ENCODE data around the gene PGRMC2.

Gene PGRMC2

DNA sequence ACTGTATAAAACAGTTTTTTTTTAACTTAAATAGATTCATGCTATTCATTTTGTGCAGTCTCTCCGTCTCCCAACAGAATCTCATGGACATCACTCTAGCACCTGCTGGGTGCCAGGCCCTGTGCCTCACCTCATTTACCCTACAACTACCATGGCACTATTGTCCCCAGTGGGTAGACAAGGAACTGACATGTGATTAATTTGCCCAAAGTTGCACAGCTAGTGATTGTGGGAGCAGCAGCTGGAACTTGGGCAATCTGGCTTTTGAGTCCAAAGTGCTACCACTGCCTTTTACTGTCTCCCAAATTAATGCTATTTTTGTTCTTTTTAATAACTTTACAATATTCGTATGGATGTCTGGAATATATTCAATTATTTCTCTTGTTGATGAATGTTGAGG, 11.2 kb upstream of the PGRMC2 start:
- no peaks in the 10 kb centered on the region for H3K27me3 ChIP-seq (ENCODE audit: control insufficient read depth, insufficient read depth, low read length)
- H3K27ac ChIP-seq (ENCODE audit: low read depth, low read length), result no peak overlapping the region
- H3K4me1 ChIP-seq (ENCODE audit: control insufficient read depth, insufficient read depth, low read length), result no peaks in the 10 kb centered on the region
- no peaks in the 10 kb centered on the region for H3K36me3 ChIP-seq (ENCODE audit: control insufficient read depth, insufficient read depth, low read length)
- no peak overlapping the region for H3K9ac ChIP-seq (ENCODE audit: low read length)
- no peak overlapping the region for H3K4me3 ChIP-seq (ENCODE audit: low read depth, low read length)
- no peaks in the 10 kb centered on the region for H3K9me3 ChIP-seq (ENCODE audit: control insufficient read depth, insufficient read depth, low read depth, low read length)

DNA sequence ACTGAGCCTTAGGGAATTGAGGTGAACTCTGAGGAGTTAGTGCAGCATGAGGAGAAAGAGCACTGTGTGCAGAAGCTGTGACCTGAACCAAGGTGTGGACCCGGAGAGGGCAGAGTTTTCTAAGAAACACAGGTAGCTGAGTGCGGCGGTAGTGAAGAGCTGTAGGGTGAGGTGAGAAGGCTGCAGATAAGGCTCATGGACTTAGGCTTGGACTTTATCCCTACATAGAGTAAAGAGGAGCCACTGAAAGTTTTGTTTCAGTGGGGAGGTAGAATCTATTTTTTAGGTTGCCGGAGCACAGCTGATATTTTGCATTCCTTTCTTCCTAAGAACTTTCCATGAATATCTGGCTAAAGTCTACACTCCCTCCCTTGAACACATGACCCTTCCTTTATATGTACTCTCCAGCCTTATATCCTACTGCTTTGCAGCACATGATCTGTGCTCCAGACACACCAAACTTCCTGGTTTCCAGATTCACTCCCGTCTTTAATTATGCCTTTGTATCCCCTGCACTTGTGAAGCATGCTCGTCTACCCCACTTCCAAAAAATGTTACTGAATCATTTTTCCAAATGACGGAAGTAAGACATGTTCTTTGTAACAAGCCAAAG, 10.6 kb upstream of the PGRMC2 start:
- H3K36me3 ChIP-seq (ENCODE audit: control insufficient read depth, insufficient read depth, low read length), result no peaks in the 10 kb centered on the region
- no peaks in the 10 kb centered on the region for H3K4me1 ChIP-seq (ENCODE audit: control insufficient read depth, insufficient read depth, low read length)
- H3K9ac ChIP-seq (ENCODE audit: low read length), result no peak overlapping the region
- H3K4me3 ChIP-seq (ENCODE audit: low read depth, low read length), result no peak overlapping the region
- H3K27me3 ChIP-seq (ENCODE audit: control insufficient read depth, insufficient read depth, low read length), result no peaks in the 10 kb centered on the region
- H3K9me3 ChIP-seq (ENCODE audit: control insufficient read depth, insufficient read depth, low read depth, low read length), result no peaks in the 10 kb centered on the region
- H3K27ac ChIP-seq (ENCODE audit: low read depth, low read length), result no peak overlapping the region

DNA sequence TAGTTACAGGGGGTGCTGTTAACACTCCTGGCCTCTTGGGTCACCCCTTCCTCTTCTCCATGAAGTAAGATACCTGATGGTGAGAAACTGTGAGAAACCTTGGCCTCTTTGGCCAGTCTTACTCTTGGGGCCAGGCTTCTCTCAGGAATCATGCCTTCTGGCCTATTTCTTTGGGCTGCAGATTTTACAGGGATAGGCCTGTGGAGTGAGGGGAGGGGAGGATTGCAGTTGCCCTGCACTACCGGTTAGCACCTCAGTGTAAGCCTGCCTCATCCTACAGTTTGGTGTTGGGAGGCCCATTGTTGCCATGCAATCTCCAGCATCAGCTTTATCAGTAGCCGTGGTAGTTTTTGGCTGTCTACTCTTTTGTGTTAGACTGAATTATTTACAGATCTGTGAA, 7.6 kb upstream of the PGRMC2 start:
- no peak overlapping the region for H3K4me3 ChIP-seq (ENCODE audit: low read depth, low read length)
- H3K4me1 ChIP-seq (ENCODE audit: control insufficient read depth, insufficient read depth, low read length), result 0 out of 2 replicates have a peak, but pooled peaks cover 4% of the 10 kb centered on the region
- no peak overlapping the region for H3K9ac ChIP-seq (ENCODE audit: low read length)
- no peaks in the 10 kb centered on the region for H3K27me3 ChIP-seq (ENCODE audit: control insufficient read depth, insufficient read depth, low read length)
- no peaks in the 10 kb centered on the region for H3K9me3 ChIP-seq (ENCODE audit: control insufficient read depth, insufficient read depth, low read depth, low read length)
- no peak overlapping the region for H3K27ac ChIP-seq (ENCODE audit: low read depth, low read length)
- no peaks in the 10 kb centered on the region for H3K36me3 ChIP-seq (ENCODE audit: control insufficient read depth, insufficient read depth, low read length)

DNA sequence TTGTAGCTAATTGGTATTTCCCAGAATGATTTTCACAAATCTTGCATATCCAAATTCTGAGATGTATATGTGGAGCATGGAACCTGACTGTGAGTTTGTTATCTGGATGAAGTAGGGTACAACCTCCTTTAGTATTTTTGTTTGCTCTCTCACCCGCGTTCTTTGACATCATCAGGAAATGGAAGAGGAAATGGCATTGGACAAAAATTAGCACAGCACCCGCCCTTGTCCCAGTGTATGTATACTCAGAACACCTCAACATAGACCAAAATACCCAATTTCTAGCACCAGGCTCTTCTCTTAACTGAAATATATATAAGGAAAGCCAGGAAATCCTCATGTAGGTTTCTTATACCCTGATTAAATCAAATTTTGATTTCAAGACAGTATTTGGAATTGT, 6.9 kb upstream of the PGRMC2 start:
- no peak overlapping the region for H3K4me3 ChIP-seq (ENCODE audit: low read depth, low read length)
- no peak overlapping the region for H3K9ac ChIP-seq (ENCODE audit: low read length)
- H3K27ac ChIP-seq (ENCODE audit: low read depth, low read length), result no peak overlapping the region
- no peaks in the 10 kb centered on the region for H3K9me3 ChIP-seq (ENCODE audit: control insufficient read depth, insufficient read depth, low read depth, low read length)
- H3K4me1 ChIP-seq (ENCODE audit: control insufficient read depth, insufficient read depth, low read length), result 0 out of 2 replicates have a peak, but pooled peaks cover 4% of the 10 kb centered on the region
- no peaks in the 10 kb centered on the region for H3K36me3 ChIP-seq (ENCODE audit: control insufficient read depth, insufficient read depth, low read length)
- H3K27me3 ChIP-seq (ENCODE audit: control insufficient read depth, insufficient read depth, low read length), result no peaks in the 10 kb centered on the region

DNA sequence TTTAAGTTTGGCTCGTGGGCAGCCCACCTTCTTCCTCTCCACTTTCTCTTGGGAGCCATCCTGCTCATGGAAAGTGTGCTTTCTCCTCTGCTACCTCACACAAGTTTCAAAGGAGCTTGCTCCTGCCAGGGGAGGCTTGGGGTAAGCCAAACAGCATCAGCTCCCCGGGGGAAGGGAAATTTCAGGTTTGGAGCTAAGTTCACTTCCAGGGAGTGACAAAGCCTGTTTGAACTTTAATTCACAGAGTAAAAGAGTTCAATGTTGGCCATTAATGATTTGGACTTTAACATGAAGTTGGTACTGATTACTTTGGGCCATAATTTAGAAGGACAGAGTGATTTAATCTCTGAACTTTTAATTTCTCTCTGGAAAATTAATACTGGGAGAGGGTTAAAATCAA, 4.7 kb upstream of the PGRMC2 start:
- Histone ChIP-seq H3K27me3 (ENCODE audit: control insufficient read depth, insufficient read depth, low read length) (no peaks in the 10 kb centered on the region), H3K27ac (ENCODE audit: low read depth, low read length) (no peak overlapping the region), H3K9me3 (ENCODE audit: control insufficient read depth, insufficient read depth, low read depth, low read length) (no peaks in the 10 kb centered on the region)

DNA sequence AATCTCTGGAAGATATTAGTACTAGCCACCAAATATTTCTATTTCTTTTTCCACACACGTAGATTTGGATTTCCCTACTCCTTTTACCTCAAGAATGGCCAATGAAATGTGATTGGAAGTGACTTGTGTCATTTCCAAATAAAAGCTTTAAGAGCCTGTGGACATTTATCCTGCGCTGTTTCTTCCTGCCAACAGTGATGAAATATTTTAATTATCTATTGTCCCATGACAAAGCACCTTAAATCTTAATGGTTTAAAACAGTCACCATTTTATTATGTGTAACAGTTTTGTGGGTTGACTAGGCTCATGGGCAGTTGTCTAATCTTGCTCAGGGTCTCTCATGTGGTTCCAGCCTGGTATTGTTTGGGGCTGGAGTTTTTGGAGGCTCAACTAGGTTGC, 3.5 kb upstream of the PGRMC2 start:
- H3K27ac ChIP-seq (ENCODE audit: low read depth, low read length), result no peak overlapping the region
- no peak overlapping the region for H3K9ac ChIP-seq (ENCODE audit: low read length)
- no peak overlapping the region for H3K4me3 ChIP-seq (ENCODE audit: low read depth, low read length)
- H3K9me3 ChIP-seq (ENCODE audit: control insufficient read depth, insufficient read depth, low read depth, low read length), result no peaks in the 10 kb centered on the region
- H3K4me1 ChIP-seq (ENCODE audit: control insufficient read depth, insufficient read depth, low read length), result 0 out of 2 replicates have a peak, but pooled peaks cover 4% of the 10 kb centered on the region
- H3K27me3 ChIP-seq (ENCODE audit: control insufficient read depth, insufficient read depth, low read length), result no peaks in the 10 kb centered on the region
- no peaks in the 10 kb centered on the region for H3K36me3 ChIP-seq (ENCODE audit: control insufficient read depth, insufficient read depth, low read length)

More for the DNA sequence above, 4.7 kb upstream of the PGRMC2 start:
- H3K36me3 ChIP-seq (ENCODE audit: control insufficient read depth, insufficient read depth, low read length), result no peaks in the 10 kb centered on the region
- H3K4me3 ChIP-seq (ENCODE audit: low read depth, low read length), result no peak overlapping the region
- H3K4me1 ChIP-seq (ENCODE audit: control insufficient read depth, insufficient read depth, low read length), result 0 out of 2 replicates have a peak, but pooled peaks cover 4% of the 10 kb centered on the region
- H3K9ac ChIP-seq (ENCODE audit: low read length), result no peak overlapping the region

DNA sequence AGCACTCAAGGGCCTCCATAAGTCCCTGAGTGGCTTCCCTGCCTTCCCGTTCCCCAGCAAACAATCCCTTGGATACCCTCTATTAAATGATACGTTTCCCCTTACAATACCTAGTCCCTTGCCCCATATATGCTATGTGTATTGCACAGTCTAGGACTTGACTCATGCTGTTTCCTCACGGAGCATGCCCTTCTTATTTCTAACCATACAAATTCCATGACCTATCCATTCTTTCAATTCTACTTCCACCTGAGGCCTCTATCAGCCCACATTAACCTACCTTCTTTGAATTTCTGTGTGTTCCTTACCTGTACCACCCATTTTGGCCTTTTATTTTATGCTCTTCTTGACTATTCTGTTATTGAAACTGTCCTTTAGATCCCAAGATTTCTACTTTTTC, 2.9 kb upstream of the PGRMC2 start:
- H3K36me3 ChIP-seq (ENCODE audit: control insufficient read depth, insufficient read depth, low read length), result no peaks in the 10 kb centered on the region; the same call in 1 of the 2 replicates
- H3K9ac ChIP-seq (ENCODE audit: low read length), result no peak overlapping the region
- H3K27ac ChIP-seq (ENCODE audit: low read depth, low read length), result no peak overlapping the region
- H3K9me3 ChIP-seq (ENCODE audit: control insufficient read depth, insufficient read depth, low read depth, low read length), result no peaks in the 10 kb centered on the region
- H3K4me1 ChIP-seq (ENCODE audit: control insufficient read depth, insufficient read depth, low read length), result 0 out of 2 replicates have a peak, but pooled peaks cover 4% of the 10 kb centered on the region
- no peak overlapping the region for H3K4me3 ChIP-seq (ENCODE audit: low read depth, low read length)
- H3K27me3 ChIP-seq (ENCODE audit: control insufficient read depth, insufficient read depth, low read length), result no peaks in the 10 kb centered on the region

DNA sequence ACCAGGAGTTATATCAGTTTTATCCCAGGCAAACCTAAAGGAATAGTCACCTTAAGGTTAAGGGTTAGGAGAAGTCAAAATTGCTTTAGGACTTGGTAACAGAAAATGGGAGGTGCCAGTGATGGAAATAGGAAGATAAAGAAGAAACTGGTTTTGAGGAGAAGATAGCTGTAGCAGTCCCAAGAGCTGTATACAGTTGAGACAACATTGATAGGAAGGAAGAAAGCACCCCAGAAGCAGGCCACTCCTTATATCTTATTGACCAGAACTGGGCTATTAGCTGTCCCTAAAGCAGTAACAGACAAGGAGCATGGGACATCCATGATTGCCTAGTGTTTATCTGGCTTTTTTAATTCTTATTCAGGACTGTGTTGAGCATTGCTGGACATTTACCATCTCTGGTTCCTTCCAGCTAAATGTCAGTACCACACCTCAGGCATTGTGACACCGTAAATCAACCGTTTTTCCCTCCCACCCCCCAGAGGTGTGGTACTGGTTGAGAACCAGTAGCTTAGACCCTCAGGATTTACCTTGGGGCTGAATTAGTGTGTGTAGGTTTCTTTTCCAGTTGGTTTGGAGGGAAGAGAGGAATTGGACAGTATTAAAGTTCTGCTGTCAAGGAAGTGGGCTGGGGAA, 2.0 kb upstream of the PGRMC2 start:
- Histone ChIP-seq H3K27ac (ENCODE audit: low read depth, low read length) (no peak overlapping the region), H3K9me3 (ENCODE audit: control insufficient read depth, insufficient read depth, low read depth, low read length) (no peaks in the 10 kb centered on the region; the same call in 1 of the 2 replicates), H3K4me3 (ENCODE audit: low read depth, low read length) (no peak overlapping the region), H3K27me3 (ENCODE audit: control insufficient read depth, insufficient read depth, low read length) (no peaks in the 10 kb centered on the region), H3K4me1 (ENCODE audit: control insufficient read depth, insufficient read depth, low read length) (0 out of 2 replicates have a peak, but pooled peaks cover 4% of the 10 kb centered on the region), H3K36me3 (ENCODE audit: control insufficient read depth, insufficient read depth, low read length) (no peaks in the 10 kb centered on the region; the same call in 1 of the 2 replicates), H3K9ac (ENCODE audit: low read length) (no peak overlapping the region)

DNA sequence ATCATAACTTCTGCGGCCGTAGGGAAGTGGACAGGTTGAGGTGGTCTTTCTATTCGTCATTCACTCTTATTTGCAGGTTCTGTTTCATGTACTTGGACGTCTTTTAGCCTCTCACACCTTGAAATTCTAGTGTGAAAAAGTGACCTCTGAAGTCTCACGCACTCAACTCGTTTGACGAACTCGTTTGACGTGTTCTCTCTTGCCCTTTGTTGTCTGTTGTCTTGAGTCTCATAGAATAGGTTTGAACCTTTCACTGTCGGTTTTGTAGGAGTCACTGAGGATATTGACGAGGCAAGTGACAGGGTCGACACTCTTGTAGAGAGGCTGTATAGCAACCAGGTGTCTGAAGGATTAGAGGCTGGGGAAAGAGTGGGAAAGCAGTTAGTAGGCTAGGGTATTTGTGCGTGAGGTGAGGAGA, 1.1 kb upstream of the PGRMC2 start:
- peaks cover 7% of the 10 kb centered on the region; the same call in 1 of the 2 replicates for H3K36me3 ChIP-seq (ENCODE audit: control insufficient read depth, insufficient read depth, low read length)
- no peaks in the 10 kb centered on the region; the same call in 1 of the 2 replicates for H3K9me3 ChIP-seq (ENCODE audit: control insufficient read depth, insufficient read depth, low read depth, low read length)
- H3K4me3 ChIP-seq (ENCODE audit: low read depth, low read length), result peak overlapping the region; percentile 74
- no peaks in the 10 kb centered on the region for H3K27me3 ChIP-seq (ENCODE audit: control insufficient read depth, insufficient read depth, low read length)
- 0 out of 2 replicates have a peak, but pooled peaks cover 4% of the 10 kb centered on the region for H3K4me1 ChIP-seq (ENCODE audit: control insufficient read depth, insufficient read depth, low read length)
- peak overlapping the region; percentile 82 for H3K27ac ChIP-seq (ENCODE audit: low read depth, low read length)
- peak overlapping the region; percentile 82 for H3K9ac ChIP-seq (ENCODE audit: low read length)

DNA sequence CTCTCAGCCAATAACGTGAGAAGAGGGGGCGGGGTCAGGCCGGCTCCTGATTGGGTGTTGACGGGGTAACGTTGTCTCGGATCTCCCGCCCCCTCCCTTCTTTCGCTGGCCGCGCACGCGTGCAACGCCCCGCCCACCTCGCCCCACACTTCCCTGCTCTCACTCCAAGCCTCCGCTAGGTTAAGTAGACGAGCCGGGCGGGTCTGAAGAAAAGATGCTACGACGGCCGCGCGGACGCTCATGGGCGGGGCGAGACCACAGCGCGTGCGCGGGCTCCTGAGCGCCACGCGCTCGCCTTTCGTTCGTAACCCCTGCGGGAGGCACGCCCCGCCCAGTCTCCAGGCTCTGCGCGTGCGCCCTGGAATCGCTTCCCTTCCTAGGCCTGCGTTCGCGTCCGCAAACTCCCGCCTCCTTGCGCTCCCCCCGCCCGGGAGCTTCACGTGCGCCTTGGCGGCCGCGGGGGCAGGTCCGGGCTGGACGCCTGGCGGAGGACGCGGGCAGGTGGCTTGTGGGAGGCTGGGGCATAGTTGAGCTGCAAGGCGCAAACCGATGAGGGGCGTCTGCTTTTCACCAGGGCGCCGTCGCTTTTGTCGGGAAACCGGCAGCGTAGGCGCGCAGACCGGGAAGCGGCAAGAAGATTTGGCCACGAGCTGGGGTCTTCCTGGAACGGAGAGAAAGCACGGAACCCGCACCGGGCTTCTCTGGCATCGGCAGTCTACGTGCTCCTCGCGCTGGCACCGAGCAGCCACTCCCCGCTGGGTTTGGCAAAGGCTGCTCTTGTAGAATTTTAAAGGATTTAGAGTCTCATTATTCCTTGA, 467 bp upstream of the PGRMC2 start:
- peaks cover 9% of the 10 kb centered on the region; the same call in 1 of the 2 replicates for H3K36me3 ChIP-seq (ENCODE audit: control insufficient read depth, insufficient read depth, low read length)
- H3K27me3 ChIP-seq (ENCODE audit: control insufficient read depth, insufficient read depth, low read length), result no peaks in the 10 kb centered on the region
- H3K9ac ChIP-seq (ENCODE audit: low read length), result peak overlapping the region; percentile 82
- H3K4me1 ChIP-seq (ENCODE audit: control insufficient read depth, insufficient read depth, low read length), result 0 out of 2 replicates have a peak, but pooled peaks cover 4% of the 10 kb centered on the region
- peak overlapping the region; percentile 74 for H3K4me3 ChIP-seq (ENCODE audit: low read depth, low read length)
- no peaks in the 10 kb centered on the region; the same call in 1 of the 2 replicates for H3K9me3 ChIP-seq (ENCODE audit: control insufficient read depth, insufficient read depth, low read depth, low read length)
- peak overlapping the region; percentile 82 for H3K27ac ChIP-seq (ENCODE audit: low read depth, low read length)
